Testis (tissue), 2 donors: ENCODE data around the gene CCNK.

Source experiments
- POLR2A ChIP-seq: fragments of 450-650 bp; IDR thresholded peaks from one replicate; pipeline ENCODE4 v1.6.1; 2017; ENCODE audit warnings: antibody characterized with exemption, mild to moderate bottlenecking, moderate library complexity
- TF ChIP-seq, protein P1 (sequence below), 3 experiments: fragments of 450-650 bp in 2 of 3; fragments of 200-600 bp in 1 of 3; sonication (generic) in 1 of 3; IDR thresholded peaks; one replicate each; pipeline ENCODE4 v1.5.1; 2016 to 2019; ENCODE audit warnings: antibody characterized with exemption in 3 of 3, mild to moderate bottlenecking in 2 of 3, moderate library complexity in 1 of 3

DNA sequence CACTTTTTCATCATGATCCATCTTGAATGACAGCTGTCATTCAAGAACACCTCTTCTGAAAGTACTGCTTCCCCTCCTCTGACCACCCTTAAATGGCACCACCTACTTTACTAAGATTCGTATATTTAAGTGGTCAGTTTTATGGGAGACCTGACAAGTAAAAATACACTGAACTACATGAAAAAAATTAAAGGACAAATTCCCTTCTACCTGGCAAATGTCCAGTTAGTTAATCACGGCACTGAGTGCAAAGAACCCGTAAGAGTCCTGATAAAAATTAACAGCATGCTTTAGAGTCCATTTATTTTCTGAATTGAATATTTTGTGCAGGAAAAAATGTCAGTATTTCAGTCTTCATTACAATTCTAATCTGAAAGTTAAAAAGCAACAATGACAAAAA lies 49.2 kb upstream of the CCNK start:
- TF ChIP-seq, protein P1, sequence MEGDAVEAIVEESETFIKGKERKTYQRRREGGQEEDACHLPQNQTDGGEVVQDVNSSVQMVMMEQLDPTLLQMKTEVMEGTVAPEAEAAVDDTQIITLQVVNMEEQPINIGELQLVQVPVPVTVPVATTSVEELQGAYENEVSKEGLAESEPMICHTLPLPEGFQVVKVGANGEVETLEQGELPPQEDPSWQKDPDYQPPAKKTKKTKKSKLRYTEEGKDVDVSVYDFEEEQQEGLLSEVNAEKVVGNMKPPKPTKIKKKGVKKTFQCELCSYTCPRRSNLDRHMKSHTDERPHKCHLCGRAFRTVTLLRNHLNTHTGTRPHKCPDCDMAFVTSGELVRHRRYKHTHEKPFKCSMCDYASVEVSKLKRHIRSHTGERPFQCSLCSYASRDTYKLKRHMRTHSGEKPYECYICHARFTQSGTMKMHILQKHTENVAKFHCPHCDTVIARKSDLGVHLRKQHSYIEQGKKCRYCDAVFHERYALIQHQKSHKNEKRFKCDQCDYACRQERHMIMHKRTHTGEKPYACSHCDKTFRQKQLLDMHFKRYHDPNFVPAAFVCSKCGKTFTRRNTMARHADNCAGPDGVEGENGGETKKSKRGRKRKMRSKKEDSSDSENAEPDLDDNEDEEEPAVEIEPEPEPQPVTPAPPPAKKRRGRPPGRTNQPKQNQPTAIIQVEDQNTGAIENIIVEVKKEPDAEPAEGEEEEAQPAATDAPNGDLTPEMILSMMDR (IDR thresholded peaks at IDR 0.05) = no peak
- no peak for TF ChIP-seq POLR2A
